Endothelial cell (in vitro differentiated cells): ENCODE results near the gene TWIST1. TPM values are rescaled to one million over a fixed set of nuclear protein-coding genes. Genes with fewer than 3 reads are reported as not detected.

Experiments used
- DNase-seq: peaks from one replicate; pipeline ENCODE4 v3.0.0; 2021; ENCODE audit warnings: low spot score
- H3K27ac Mint-ChIP-seq: one replicate; pipeline ENCODE4 v1.8.0; 2021; ENCODE audit warnings: mixed read lengths, inconsistent platforms; ENCODE audit not compliant: unreplicated experiment
- H3K27me3 Mint-ChIP-seq: one replicate; pipeline ENCODE4 v1.8.0; 2021; ENCODE audit warnings: mild to moderate bottlenecking, moderate library complexity, mixed read lengths, inconsistent platforms; ENCODE audit not compliant: unreplicated experiment
- H3K36me3 Mint-ChIP-seq: one replicate; pipeline ENCODE4 v1.8.0; 2021; ENCODE audit warnings: mild to moderate bottlenecking, low read depth, mixed read lengths, inconsistent platforms; ENCODE audit not compliant: unreplicated experiment
- H3K4me1 Mint-ChIP-seq: one replicate; pipeline ENCODE4 v1.8.0; 2021; ENCODE audit warnings: mild to moderate bottlenecking, mixed read lengths, inconsistent platforms; ENCODE audit not compliant: unreplicated experiment
- H3K4me3 Mint-ChIP-seq: one replicate; pipeline ENCODE4 v1.8.0; 2021; ENCODE audit warnings: mild to moderate bottlenecking, mixed read lengths, inconsistent platforms; ENCODE audit not compliant: unreplicated experiment
- H3K9me3 Mint-ChIP-seq: one replicate; pipeline ENCODE4 v1.8.0; 2021; ENCODE audit warnings: mixed read lengths, inconsistent platforms; ENCODE audit not compliant: unreplicated experiment
- total RNA-seq: library from RNA; stranded (reverse); fragmentation: NEBNext Ultra II Directional; extraction: Animal tissue kit (Norgen Biotek cat#: 25700); gene quantifications from one replicate; pipeline ENCODE4 v1.2.1, GENCODE V29; 2021; ENCODE audit not compliant: unreplicated experiment
- TF ChIP-seq, protein P1 (sequence below): fragments of 200-600 bp; sonication (generic); IDR thresholded peaks from one replicate; pipeline ENCODE4 v1.5.0; 2021; ENCODE audit warnings: antibody characterized with exemption; ENCODE audit not compliant: unreplicated experiment

The TWIST1 gene
- total RNA-seq, 1 donor from 2014 or later, result 2.4 TPM

DNA sequence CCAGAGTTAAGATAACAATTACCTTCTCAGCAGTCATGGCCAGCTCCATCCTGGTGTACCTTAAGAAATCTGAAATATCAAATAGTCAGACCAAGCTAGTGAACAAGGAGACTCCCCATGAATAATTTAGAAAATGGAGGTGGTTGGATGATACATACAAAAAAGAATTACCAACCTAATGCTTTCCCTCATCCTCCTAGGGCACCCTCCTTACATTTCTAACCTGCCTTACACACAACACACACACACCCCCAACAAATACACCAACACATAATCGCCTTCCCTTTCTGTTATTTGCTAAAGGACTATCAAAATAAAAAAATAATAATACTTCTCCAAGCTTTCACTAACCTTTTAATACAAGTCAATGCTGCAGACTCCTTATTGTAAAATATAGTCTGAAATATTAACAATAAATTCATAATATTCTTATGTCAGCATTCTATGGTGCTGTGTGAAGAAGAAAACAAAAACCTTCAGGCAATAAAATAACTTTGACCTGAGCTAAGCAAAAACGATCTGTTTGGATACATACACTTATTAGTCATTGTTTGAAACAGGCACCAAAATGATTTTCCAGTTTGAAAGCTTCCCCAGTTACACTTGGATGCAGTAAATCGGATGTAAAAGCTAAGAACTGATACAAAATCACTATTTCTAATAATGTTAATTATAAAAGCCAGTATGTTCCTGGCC is 3.4 kb downstream of the TWIST1 start:
- Mint-ChIP-seq H3K4me3 (no peak overlapping the region), H3K4me1 (peaks cover 16% of the 10 kb centered on the region), H3K36me3 (peaks cover 4% of the 10 kb centered on the region), H3K27me3 (peaks cover 16% of the 10 kb centered on the region), H3K9me3 (no peaks in the 10 kb centered on the region), H3K27ac (no peak overlapping the region)
- DNase-seq, result no peak
- TF ChIP-seq, protein P1, sequence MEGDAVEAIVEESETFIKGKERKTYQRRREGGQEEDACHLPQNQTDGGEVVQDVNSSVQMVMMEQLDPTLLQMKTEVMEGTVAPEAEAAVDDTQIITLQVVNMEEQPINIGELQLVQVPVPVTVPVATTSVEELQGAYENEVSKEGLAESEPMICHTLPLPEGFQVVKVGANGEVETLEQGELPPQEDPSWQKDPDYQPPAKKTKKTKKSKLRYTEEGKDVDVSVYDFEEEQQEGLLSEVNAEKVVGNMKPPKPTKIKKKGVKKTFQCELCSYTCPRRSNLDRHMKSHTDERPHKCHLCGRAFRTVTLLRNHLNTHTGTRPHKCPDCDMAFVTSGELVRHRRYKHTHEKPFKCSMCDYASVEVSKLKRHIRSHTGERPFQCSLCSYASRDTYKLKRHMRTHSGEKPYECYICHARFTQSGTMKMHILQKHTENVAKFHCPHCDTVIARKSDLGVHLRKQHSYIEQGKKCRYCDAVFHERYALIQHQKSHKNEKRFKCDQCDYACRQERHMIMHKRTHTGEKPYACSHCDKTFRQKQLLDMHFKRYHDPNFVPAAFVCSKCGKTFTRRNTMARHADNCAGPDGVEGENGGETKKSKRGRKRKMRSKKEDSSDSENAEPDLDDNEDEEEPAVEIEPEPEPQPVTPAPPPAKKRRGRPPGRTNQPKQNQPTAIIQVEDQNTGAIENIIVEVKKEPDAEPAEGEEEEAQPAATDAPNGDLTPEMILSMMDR, result no peak

DNA sequence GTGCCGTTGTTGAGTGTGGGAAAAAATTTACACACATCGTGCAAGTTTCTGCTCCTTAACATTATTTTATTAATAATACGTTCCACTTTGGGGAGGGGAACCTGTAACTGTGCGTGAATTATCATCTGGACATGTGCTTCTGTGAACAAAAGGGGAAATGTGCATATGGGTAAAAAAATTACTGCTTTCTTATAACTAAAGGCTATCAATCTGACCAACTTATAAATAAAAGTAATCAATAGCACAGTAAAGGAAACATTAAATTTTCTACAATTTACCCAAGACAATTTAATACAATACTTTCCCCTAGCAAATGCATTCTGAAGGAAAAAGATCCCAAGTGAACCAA is 4.5 kb downstream of the TWIST1 start:
- Mint-ChIP-seq H3K4me3 (no peak overlapping the region), H3K9me3 (no peaks in the 10 kb centered on the region), H3K27ac (no peak overlapping the region), H3K4me1 (peaks cover 25% of the 10 kb centered on the region), H3K27me3 (peaks cover 19% of the 10 kb centered on the region), H3K36me3 (peaks cover 4% of the 10 kb centered on the region)
- TF ChIP-seq, protein P1, result no peak
- DNase-seq, result no peak

DNA sequence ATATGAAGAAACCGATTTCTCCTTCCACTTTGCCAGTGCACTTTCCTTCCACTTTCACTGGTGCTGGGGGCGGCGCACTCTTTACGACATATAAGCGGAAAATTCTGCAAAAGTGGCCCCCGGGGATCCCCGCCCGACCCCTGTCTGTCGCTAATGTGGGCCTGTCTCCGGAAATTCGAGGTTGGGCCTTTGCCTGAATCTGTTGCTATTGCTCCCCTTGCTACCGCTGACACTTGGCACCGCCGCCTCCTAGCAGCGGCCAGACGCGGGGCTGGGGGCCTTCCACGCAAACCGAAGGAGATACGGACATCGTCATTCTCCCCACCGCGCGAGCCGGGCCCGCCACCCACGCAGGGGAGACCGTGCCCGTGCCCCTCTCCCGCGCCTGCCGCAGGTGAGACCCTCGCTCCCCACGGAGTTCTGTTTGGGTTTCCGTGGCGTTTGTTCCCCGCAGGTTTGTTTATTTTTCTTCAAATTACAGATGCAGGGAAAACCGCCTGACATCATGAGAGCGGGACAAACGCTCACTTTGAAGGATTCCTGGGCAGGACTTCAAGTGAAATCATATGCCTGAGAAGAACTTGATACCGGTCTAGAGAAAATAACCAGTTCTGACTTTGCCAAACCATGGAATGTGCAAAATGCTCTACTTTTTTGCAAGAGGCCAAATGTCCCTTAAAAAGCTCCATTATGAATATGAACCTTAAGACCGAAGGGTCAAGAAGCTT is 5.0 kb downstream of the TWIST1 start:
- H3K4me1 Mint-ChIP-seq, result peaks cover 30% of the 10 kb centered on the region
- no peak overlapping the region for H3K27ac Mint-ChIP-seq
- peaks cover 19% of the 10 kb centered on the region for H3K27me3 Mint-ChIP-seq
- DNase-seq, result peak; percentile 26
- TF ChIP-seq, protein P1, result no peak
- H3K4me3 Mint-ChIP-seq, result no peak overlapping the region
- H3K9me3 Mint-ChIP-seq, result no peaks in the 10 kb centered on the region
- peaks cover 4% of the 10 kb centered on the region for H3K36me3 Mint-ChIP-seq

DNA sequence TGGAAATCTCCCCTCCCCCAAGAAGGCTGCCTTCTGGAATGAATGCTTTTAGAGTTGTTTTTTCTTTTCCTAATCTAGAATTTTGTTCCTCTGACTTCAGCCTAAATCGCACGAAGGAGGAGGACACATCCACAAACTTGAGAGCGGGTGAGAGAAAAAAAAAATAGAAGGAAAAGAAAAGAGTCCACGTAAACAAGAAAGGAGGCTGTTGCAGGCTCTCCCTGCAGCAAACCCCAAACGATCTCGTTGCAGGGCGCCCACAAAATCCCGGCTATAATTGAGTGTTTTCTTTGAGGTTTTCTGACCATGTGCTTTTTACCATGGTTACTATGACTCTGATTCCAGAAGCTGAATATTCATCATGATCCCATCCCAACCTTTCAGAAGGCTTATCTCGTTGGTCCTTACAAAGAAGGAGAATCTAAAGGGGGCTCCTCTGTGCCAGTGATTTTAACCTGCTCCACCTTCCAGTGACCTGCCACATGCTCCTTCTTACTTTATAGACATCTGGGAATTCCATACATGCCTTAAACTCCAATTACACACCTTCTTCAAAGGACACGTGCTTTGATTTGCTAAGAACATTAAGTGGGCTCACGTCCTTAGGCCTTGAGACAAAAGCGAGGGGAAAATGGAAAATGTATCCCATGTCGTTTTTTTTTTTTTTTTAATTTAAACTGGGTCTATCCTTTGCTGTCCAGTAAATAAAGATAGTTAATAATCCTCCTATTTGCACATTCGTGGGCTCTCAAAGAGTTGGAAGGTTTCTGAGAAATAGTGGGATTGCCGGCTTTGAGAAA is 5.8 kb downstream of the TWIST1 start:
- DNase-seq, result no peak
- Mint-ChIP-seq H3K27me3 (peaks cover 19% of the 10 kb centered on the region), H3K36me3 (peaks cover 4% of the 10 kb centered on the region), H3K4me3 (no peak overlapping the region), H3K4me1 (peaks cover 31% of the 10 kb centered on the region), H3K9me3 (no peaks in the 10 kb centered on the region), H3K27ac (no peak overlapping the region)
- TF ChIP-seq, protein P1, result no peak
